Dermis microvascular lymphatic vessel endothelial cell (primary cell): ENCODE results near the gene MAP3K3. TPM values are rescaled to one million over a fixed set of nuclear protein-coding genes. Genes with fewer than 3 reads are reported as not detected.
"Not testable (repeated sequence)": the region's sequence is repeated elsewhere in the genome, so short reads cannot be mapped to it uniquely, and the experiment has no call there.

ENCODE experiments used
- DNase-seq, 2 donors: peaks; one replicate each; pipeline versions ENCODE4 v3.0.0 to v3.0.0-alpha.2; 2010; ENCODE audit warnings: low read depth in 2 of 2
- total RNA-seq: library from RNA; depleted of rRNA; stranded (reverse); fragments of >200 nt; gene quantifications from 2 replicates; pipeline ENCODE4 v1.2.1, GENCODE V29; 2014

MAP3K3 gene
- total RNA-seq, 1 donor from 2014 or later = 73.8 TPM

DNA sequence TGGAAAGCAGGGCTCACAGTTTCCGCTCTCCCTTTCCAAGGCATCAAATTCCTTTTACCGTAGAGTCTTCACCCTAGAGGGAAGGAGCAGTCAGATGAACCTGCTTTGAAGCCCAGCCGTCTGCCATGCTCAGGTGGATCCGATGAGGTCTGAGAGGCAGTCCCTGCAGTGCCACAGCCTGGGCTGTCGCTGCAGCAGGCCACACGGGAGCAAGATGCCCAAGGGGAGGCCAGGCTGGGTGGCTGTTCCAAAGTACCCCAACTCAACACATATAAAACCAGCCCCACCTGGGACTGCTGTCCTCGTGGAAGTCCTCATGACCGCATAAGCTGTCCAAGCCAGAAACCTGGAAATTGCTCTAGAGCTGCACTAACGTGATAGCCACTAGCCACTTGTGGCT lies 82.6 kb downstream of the MAP3K3 start:
- no peak for DNase-seq

DNA sequence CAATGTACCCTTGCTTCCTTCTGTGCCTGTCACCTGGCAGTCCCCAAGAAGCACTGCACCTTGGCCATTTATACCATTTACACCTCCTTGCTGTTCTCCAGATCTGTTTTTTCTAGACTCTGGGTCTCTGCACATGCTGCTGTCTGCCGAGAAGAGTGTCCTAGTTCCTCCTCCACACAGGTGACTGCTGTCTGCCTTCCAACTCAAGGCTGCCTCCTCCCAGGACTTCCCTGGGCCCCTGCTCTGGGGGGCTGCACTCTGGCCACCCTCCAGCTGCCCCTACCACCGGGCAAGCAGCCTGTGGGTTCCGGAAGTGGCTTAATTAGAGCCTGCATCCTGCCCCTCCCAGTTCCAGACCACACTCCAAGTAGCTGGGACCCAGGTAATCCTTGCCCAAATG lies 83.4 kb downstream of the MAP3K3 start:
- no peak for DNase-seq

DNA sequence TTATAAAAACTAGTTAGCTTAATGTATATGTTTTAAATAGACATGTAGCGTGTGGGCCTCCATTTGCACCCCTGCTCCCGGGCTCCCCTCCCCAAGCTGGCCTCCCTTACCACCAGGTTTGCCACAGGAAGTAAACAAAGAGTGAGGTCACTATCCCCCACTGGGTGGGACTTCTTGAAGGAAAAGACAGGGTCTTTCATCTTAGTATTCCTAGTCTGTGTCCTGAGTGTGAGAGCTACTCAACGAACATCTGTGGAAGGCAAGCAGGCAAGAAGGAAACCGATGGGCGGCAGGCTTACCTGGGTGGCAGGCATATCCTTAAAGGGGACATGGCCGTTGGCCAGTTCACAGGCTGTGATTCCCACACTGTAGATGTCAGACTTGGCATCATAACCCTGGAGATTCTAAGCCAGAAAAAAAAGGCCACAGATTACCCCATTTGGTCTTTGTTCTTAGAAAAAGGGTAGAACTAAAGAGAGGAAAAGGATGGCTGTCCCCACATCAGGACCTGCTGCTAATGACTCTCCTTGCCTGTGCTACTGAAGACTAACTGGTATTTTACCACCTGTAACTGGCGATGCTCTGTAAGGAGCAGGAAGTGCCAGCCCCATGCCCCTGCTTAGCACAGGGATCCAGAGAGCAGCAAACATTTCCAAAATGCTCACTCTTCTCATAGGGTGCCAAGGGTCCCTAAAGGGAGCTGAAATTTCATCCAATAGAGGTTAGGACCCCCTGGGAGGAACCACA lies 84.3 kb downstream of the MAP3K3 start:
- no peak for DNase-seq

DNA sequence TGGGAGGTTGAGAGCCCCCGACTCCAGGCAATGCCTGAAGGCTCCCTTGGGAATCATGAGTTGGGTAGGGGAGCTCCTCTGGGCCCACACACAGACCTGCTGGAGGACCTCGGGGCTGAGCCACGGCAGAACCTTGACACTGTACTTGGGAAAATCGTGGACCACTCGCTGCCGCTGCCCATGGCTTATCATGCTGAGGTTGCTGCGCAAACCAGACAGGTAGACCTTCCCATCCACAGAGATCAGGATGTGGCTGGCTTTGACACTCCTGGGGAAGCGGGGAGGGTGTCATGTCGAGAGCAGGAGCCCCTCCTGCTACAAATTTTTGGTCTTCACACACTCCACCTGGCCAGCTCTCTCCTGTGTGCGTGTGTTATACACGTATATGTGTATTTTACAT lies 84.9 kb downstream of the MAP3K3 start:
- DNase-seq = no peak

DNA sequence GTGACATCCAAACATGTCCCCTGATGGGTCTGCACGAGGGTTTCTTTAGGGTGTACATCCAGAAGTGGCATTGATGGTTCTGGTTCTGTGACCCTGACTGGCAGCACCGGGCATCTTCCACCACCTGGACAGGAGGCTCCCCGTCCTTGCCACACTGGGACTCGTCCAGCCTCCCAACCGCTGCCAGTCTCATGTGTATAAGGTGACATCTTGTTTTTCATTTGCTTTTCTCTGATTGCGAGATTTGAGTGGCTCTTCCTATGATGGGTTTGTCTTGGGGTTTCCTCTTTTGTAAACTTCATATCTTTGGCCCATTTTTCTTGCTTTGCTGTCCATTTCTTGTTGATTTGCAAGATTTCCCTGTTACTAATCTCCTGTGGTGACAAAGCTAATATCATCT lies 86.9 kb downstream of the MAP3K3 start:
- no peak for DNase-seq

DNA sequence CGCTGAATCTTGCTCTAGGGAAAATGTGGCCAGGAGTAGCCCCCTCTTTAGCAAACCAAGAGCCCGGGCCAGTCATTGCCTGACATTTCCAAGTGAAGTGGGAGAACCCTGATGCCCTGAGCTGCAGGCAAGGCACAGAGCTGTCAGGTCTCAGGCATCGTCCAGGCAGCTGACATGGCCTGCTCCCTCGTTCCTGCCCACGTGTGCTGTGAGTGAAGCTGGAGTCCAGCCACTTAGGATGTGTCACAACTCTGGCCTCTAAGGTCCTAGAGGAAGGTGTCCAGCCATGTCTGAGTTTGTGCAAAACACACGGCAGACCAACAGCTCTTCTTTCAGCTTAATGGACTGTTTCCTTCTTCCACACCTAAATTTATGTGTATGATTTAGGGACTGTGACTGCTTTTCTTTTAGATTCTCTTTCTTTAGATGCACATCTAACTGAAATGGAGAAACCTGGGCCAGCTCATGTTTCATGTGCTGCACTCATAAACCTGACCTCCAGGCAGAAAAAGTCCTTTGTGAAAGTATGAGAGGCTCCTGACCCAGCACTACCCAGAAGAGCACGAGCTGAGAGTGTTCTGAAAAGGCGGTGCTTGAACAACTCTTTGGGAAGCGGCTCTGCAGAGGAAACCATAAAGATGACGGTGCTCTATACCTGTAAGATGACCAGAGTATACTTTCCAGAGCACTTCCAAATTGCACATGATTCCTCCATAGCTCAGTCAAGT lies 92.5 kb downstream of the MAP3K3 start:
- peak; percentile 43 to 56 for DNase-seq

DNA sequence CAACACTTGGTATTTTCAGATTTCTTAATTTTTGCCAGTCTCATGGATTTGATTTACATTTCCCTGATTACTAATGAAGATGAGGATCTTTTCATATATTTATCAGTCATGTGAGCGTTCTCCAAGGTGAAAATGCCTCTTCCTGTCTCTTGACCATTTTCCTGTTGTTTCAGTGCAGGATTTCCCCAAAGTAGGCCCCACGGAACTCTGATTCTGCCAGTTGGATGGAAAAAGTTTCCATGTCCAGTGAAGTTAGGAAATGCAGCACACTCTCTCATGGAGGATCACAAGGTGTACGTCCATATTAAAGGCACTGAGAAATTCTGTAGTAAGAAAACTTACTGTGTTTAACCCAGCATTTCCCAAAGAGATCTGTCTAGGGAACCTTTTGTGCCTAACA lies 94.2 kb downstream of the MAP3K3 start:
- peak; percentile 79 to 93 for DNase-seq

DNA sequence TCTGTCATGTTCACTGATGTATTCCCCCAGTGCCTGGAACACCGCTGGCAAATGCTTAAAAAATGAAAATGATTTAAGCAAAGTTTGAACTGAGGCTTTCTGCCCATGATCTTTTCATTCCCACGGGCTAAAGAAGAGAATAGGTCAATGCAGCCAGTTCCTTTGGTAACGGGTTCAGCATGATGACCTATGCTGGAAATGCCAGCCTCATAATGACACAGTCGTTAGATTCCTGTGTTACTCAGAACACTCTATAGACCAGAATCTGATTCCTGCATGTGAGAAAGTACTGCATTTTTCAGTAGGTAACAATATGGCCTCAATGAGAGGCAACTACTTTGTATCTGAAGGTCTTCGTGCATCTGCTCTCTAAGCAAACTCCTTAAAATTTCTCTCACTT lies 96.8 kb downstream of the MAP3K3 start:
- DNase-seq = peak; percentile 64 to 85

DNA sequence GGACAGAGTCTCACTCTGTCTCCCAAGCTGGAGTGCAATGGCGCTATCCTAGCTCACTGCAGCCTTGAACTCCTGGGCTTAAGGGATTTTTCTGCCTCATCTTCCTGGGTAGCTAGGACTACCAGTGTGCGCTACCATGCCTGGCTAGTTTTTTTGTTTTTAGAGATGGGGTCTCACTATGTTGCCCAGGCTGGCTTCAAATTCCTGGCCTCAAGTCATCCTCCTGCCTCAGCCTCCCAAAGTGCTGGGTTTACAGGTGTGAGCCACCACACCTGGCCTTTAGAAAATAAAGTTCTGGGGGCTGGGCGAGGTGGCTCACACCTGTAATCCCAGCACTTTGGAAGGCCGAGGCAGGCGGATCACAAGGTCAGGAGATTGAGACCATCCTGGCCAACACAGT lies 98.0 kb downstream of the MAP3K3 start:
- DNase-seq = not testable (repeated sequence)

DNA sequence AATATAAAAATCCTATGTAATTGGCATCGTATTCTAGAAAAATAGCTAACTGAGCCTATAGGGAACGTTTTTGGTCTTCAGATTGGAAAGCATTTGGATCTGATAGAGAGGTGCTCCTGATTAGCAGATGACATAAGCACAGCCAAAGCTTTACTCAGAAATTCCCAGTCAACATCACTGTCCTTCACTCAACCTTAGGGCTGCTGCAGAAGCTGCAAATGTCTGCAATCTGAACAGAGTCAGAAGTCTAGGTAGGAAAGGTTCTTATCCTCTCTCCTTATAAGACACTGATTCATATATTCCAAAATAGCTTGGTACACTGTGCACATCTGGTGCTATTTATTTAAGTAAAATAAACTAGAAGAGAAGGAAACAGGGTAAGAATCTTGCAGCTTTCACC lies 100.2 kb downstream of the MAP3K3 start:
- DNase-seq = no peak

DNA sequence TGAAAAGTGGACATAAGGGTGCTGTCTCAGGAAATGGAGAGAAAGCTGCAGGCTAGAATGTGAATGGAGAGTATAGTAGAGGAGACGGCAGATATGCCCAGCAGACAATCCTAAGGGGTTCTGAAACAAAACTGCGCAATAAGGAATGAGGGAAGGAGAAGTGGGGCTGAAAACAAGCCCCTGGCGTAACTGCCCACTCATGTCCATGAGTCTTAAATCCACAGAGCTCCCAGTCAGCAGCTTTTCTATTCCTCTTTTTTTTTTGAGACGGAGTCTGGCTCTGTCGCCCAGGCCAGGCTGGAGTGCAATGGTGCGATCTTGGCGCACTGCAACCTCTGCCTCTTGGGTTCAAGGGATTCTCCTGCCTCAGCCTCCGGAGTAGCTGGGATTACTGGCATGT lies 113.5 kb downstream of the MAP3K3 start:
- DNase-seq = no peak

DNA sequence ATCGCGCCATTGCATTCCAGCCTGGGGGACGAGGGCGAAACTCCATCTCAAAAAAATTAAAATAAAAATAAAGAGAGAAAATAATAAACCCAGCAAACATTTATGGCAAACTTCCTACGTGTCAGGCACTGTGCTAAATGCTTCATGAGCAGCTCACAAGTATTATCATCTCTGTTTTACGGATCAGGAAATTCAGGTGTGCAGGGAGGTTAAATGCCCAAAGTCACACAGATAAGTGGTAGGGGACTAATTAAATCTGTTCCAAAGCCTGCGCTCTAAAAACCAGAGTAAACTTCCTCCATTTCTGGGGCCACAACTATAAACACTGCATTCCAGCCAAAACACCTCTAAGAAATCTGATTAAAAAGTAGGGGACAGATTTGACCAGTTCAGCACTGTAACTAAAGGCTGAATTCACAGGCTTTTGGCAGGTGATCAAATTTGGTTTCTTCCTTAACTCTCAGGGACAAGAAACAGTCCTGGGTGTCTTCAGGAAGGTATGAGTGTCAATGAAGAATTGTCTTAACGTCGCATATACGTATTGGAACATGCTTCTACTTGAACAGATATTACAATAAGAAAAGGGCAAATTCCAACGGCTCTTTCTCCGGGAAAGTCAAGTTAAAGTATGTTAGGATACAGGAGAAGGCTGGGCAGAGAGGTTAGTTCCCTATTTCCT lies 118.4 kb downstream of the MAP3K3 start:
- peak in 1 of 2 donors; percentile 2 for DNase-seq

DNA sequence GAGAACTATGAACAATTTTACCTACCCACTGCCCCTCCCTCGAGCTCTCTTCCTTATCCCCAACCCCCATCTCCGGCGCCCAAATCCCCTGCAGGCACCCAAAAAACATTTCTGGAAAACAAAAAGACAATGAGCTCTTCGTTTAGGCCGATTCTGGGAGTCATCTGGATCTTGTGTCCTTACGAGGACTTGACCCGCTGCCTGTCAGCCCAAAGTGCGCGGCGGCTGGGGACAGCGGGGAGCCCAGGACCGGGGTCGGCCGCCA lies 118.9 kb downstream of the MAP3K3 start:
- no peak for DNase-seq

DNA sequence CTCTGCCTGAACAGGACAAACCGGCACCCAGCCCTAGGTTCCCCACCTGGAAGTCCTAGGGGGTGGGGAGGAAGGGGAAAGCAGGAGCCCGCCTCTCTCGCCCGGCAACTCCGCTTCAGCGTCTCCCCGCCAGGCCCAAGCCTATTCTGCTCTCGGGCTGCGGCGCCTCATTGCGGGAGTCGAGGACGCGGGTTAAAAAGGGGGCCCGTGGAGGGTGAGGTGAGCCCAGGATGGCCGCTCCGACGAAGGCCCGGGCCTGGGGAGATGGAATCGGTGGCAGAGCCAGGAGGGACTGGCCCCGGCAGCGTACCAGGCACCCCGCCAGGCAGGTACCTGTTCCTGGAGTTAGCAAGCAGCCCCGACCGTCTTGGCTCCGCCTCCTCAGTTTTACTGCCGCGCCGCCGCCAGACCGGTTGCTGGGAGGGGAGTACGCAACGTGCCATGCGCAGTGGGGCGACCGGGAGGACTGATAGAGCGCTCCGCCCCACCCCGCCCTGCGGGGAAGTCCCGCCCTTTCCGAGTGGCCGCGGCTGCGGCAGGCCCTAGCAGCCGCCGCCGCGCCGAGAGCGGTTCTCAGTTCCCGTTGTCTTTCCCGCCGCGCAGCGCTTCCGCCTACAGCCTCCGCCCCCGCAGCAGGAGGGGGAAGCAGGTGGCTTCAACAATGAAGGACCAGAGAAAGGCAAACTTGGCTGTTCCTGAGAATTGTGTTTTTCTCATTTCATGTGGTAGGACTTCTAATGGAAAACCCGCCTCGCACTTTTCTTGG lies 119.4 kb downstream of the MAP3K3 start, which contains the start of gene STRADA:
Gene STRADA, minus strand, starts transcription at position 392 of the 766 bp plus-strand sequence. CDS start 13,430 bp downstream, outside the sequence.
- peak; percentile 90 to 98 for DNase-seq

Other genes with a start within 250 kb of the MAP3K3 start
- gene CYB561, start 176.1 kb upstream of the MAP3K3 start, total RNA-seq = 8.3 and 12.9 TPM in 2 replicates
- 25.7 and 51.3 TPM in 2 replicates for gene ACE, start 145.4 kb upstream of the MAP3K3 start, total RNA-seq
- under 0.01 TPM in 1 of 2 replicates, not detected in the other for gene KCNH6, start 99.1 kb upstream of the MAP3K3 start, total RNA-seq
- 25.3 and 36.0 TPM in 2 replicates for gene DCAF7, start 71.9 kb upstream of the MAP3K3 start, total RNA-seq
- 14.8 TPM in 2 replicates for gene TACO1, start 21.5 kb upstream of the MAP3K3 start, total RNA-seq
- 18.0 and 51.6 TPM in 2 replicates for gene LIMD2, start 77.7 kb downstream of the MAP3K3 start, total RNA-seq
- 19.6 and 34.6 TPM in 2 replicates for gene STRADA, start 119.4 kb downstream of the MAP3K3 start, total RNA-seq
- gene CCDC47, start 151.2 kb downstream of the MAP3K3 start, total RNA-seq = 65.2 and 98.9 TPM in 2 replicates
- gene DDX42, start 151.8 kb downstream of the MAP3K3 start, total RNA-seq = 36.1 and 61.3 TPM in 2 replicates
- 66.0 and 84.6 TPM in 2 replicates for gene PSMC5, start 205.0 kb downstream of the MAP3K3 start, total RNA-seq
- gene FTSJ3, start 205.2 kb downstream of the MAP3K3 start, total RNA-seq = 53.1 and 72.6 TPM in 2 replicates
- gene SMARCD2, start 220.3 kb downstream of the MAP3K3 start, total RNA-seq = 59.7 and 62.8 TPM in 2 replicates